Thyroid gland (tissue), 4 donors: ENCODE data around the gene NEDD4.

Source experiments
- CTCF ChIP-seq, 6 experiments: fragments of 200-600 bp in 3 of 6; fragments of 450-650 bp in 3 of 6; sonication (generic) in 3 of 6; IDR thresholded peaks; one replicate each; pipeline ENCODE4 v1.5.1; 2016 to 2019; ENCODE audit warnings: antibody characterized with exemption in 6 of 6, mild to moderate bottlenecking in 2 of 6, inconsistent platforms in 1 of 6, moderate library complexity in 1 of 6
- POLR2A ChIP-seq, 2 donors: fragments of 450-650 bp; IDR thresholded peaks; one replicate each; pipeline ENCODE4 v1.6.1; 2017; ENCODE audit warnings: antibody characterized with exemption in 2 of 2, mild to moderate bottlenecking in 2 of 2, moderate library complexity in 1 of 2

GRCh38 chr15:55909036-55909811 is 84.2 kb downstream of the NEDD4 start:
- TF ChIP-seq CTCF (IDR thresholded peaks at IDR 0.05) (no peak), POLR2A (IDR thresholded peaks at IDR 0.05) (no peak)
